IPS-20b (cell line): ENCODE measurements around the gene SRRM5.

Experiments used
- H3K27ac ChIP-seq: one replicate; pipeline ENCODE4 v1.5.1; 2013; ENCODE audit warnings: low read length
- H3K27me3 ChIP-seq: 2 replicates; pipeline ENCODE4 v1.6.1; 2013; ENCODE audit warnings: mild to moderate bottlenecking, low read length, inconsistent platforms; ENCODE audit not compliant: insufficient read depth
- H3K36me3 ChIP-seq: 2 replicates; pipeline ENCODE4 v1.6.1; 2013; ENCODE audit warnings: low read depth, mild to moderate bottlenecking, inconsistent platforms, low read length, moderate library complexity; ENCODE audit not compliant: insufficient read depth
- H3K4me1 ChIP-seq: 2 replicates; pipeline ENCODE4 v1.6.1; 2013; ENCODE audit warnings: mild to moderate bottlenecking, control low read depth, inconsistent platforms, low read length, moderate library complexity; ENCODE audit not compliant: insufficient read depth
- H3K4me3 ChIP-seq: 2 replicates; pipeline ENCODE4 v1.5.1; 2013; ENCODE audit warnings: mild to moderate bottlenecking, low read length, inconsistent platforms
- H3K9ac ChIP-seq: 2 replicates; pipeline ENCODE4 v1.6.1; 2013; ENCODE audit warnings: low read depth, mild to moderate bottlenecking, inconsistent platforms, low read length, moderate library complexity
- H3K9me3 ChIP-seq: 2 replicates; pipeline ENCODE4 v1.6.1; 2013; ENCODE audit warnings: mild to moderate bottlenecking, low read depth, low read length, inconsistent platforms; ENCODE audit not compliant: insufficient read depth

SRRM5 gene

GRCh38 chr19:43611788-43612187 is at the start of gene SRRM5:
TSS of gene SRRM5 (plus strand) at chr19:43612088. CDS start at chr19:43612122, 34 bp downstream.
- H3K36me3 ChIP-seq, result peaks cover 30% of the 10 kb centered on the region
- H3K9ac ChIP-seq, result no peak within 1 kb of the TSS
- no peaks in the 10 kb centered on the region for H3K27me3 ChIP-seq
- no peak within 1 kb of the TSS for H3K27ac ChIP-seq
- H3K4me3 ChIP-seq, result no peak within 1 kb of the TSS
- H3K9me3 ChIP-seq, result no peaks in the 10 kb centered on the region
- no peaks in the 10 kb centered on the region for H3K4me1 ChIP-seq

GRCh38 chr19:43562226-43562697 is 49.6 kb upstream of the SRRM5 start:
- no peak overlapping the region for H3K27ac ChIP-seq

GRCh38 chr19:43562698-43563241 is 49.1 kb upstream of the SRRM5 start:
- Histone ChIP-seq H3K9me3 (no peaks in the 10 kb centered on the region), H3K4me3 (no peak overlapping the region), H3K27me3 (no peaks in the 10 kb centered on the region), H3K36me3 (peaks cover 27% of the 10 kb centered on the region; the same call in 1 of the 2 replicates), H3K9ac (no peak overlapping the region), H3K4me1 (no peaks in the 10 kb centered on the region), H3K27ac (no peak overlapping the region)

More at GRCh38 chr19:43562226-43562697, 49.6 kb upstream of the SRRM5 start:
- no peaks in the 10 kb centered on the region for H3K4me1 ChIP-seq
- no peaks in the 10 kb centered on the region for H3K27me3 ChIP-seq
- no peak overlapping the region for H3K9ac ChIP-seq
- H3K36me3 ChIP-seq, result peaks cover 27% of the 10 kb centered on the region; the same call in 1 of the 2 replicates
- H3K9me3 ChIP-seq, result no peaks in the 10 kb centered on the region
- no peak overlapping the region for H3K4me3 ChIP-seq

- H3K27ac ChIP-seq, result no peak overlapping the region
- H3K9ac ChIP-seq, result no peak overlapping the region
- H3K9me3 ChIP-seq, result no peaks in the 10 kb centered on the region
- H3K27me3 ChIP-seq, result no peaks in the 10 kb centered on the region
- no peak overlapping the region for H3K4me3 ChIP-seq
- no peaks in the 10 kb centered on the region for H3K4me1 ChIP-seq
- peaks cover 23% of the 10 kb centered on the region; the same call in 1 of the 2 replicates for H3K36me3 ChIP-seq
Observed at GRCh38 chr19:43563816-43564457, 48.0 kb upstream of the SRRM5 start.

- peaks cover 2% of the 10 kb centered on the region; the same call in 1 of the 2 replicates for H3K4me1 ChIP-seq
- H3K4me3 ChIP-seq, result no peak overlapping the region
- peaks cover 18% of the 10 kb centered on the region; the same call in 1 of the 2 replicates for H3K36me3 ChIP-seq
- H3K9me3 ChIP-seq, result no peaks in the 10 kb centered on the region
- H3K9ac ChIP-seq, result no peak overlapping the region
- no peaks in the 10 kb centered on the region for H3K27me3 ChIP-seq
- H3K27ac ChIP-seq, result no peak overlapping the region
Observed at GRCh38 chr19:43564800-43565199, 47.1 kb upstream of the SRRM5 start.

- H3K4me1 ChIP-seq, result peaks cover 7% of the 10 kb centered on the region
- peak overlapping the region; percentile 43; the same call in 1 of the 2 replicates for H3K9ac ChIP-seq
- no peaks in the 10 kb centered on the region for H3K27me3 ChIP-seq
- no peak overlapping the region; the same call in 1 of the 2 replicates for H3K4me3 ChIP-seq
- H3K9me3 ChIP-seq, result no peaks in the 10 kb centered on the region
- H3K36me3 ChIP-seq, result 0 out of 2 replicates have a peak, but pooled peaks cover 11% of the 10 kb centered on the region
- H3K27ac ChIP-seq, result no peak overlapping the region
Observed at GRCh38 chr19:43569657-43570056, 42.2 kb upstream of the SRRM5 start.

- H3K9me3 ChIP-seq, result no peaks in the 10 kb centered on the region
- H3K4me3 ChIP-seq, result peak overlapping the region; percentile 21; the same call in 1 of the 2 replicates
- peaks cover 9% of the 10 kb centered on the region for H3K4me1 ChIP-seq
- H3K27me3 ChIP-seq, result no peaks in the 10 kb centered on the region
- H3K27ac ChIP-seq, result no peak overlapping the region
- peak overlapping the region; percentile 43; the same call in 1 of the 2 replicates for H3K9ac ChIP-seq
- H3K36me3 ChIP-seq, result 0 out of 2 replicates have a peak, but pooled peaks cover 11% of the 10 kb centered on the region
Observed at GRCh38 chr19:43570174-43570791, 41.6 kb upstream of the SRRM5 start.

GRCh38 chr19:43572171-43572588 is 39.7 kb upstream of the SRRM5 start:
- Histone ChIP-seq H3K9ac (no peak overlapping the region), H3K36me3 (0 out of 2 replicates have a peak, but pooled peaks cover 11% of the 10 kb centered on the region), H3K4me3 (no peak overlapping the region), H3K4me1 (peaks cover 9% of the 10 kb centered on the region), H3K27ac (no peak overlapping the region), H3K9me3 (no peaks in the 10 kb centered on the region), H3K27me3 (no peaks in the 10 kb centered on the region)

- Histone ChIP-seq H3K27ac (no peak overlapping the region), H3K4me3 (peak overlapping the region; percentile 100), H3K36me3 (0 out of 2 replicates have a peak, but pooled peaks cover 11% of the 10 kb centered on the region)
Observed at GRCh38 chr19:43574424-43575155, 37.3 kb upstream of the SRRM5 start.

GRCh38 chr19:43575156-43575950 is 36.5 kb upstream of the SRRM5 start, which contains the start of the genes PINLYP and XRCC1:
TSS of gene PINLYP (plus strand) at chr19:43575801. CDS start at chr19:43577192, 1,391 bp downstream.
TSS of gene XRCC1 (minus strand) at chr19:43575527. CDS start at chr19:43575458, 69 bp downstream.
- Histone ChIP-seq H3K9me3 (no peaks in the 10 kb centered on the region), H3K36me3 (0 out of 2 replicates have a peak, but pooled peaks cover 11% of the 10 kb centered on the region), H3K4me1 (peaks cover 3% of the 10 kb centered on the region; the same call in 1 of the 2 replicates), H3K27me3 (no peaks in the 10 kb centered on the region), H3K4me3 (peak within 1 kb of the TSS; percentile 100), H3K9ac (peak within 1 kb of the TSS; percentile 98), H3K27ac (peak within 1 kb of the TSS; percentile 81)

More at GRCh38 chr19:43574424-43575155, 37.3 kb upstream of the SRRM5 start:
- Histone ChIP-seq H3K4me1 (peaks cover 9% of the 10 kb centered on the region), H3K27me3 (no peaks in the 10 kb centered on the region), H3K9me3 (no peaks in the 10 kb centered on the region), H3K9ac (peak overlapping the region; percentile 98)
